Activated CD8-positive, alpha-beta memory T cell treated with anti-CD3 and anti-CD28 coated beads for 48 hours (primary cell): ENCODE measurements around the gene ERRFI1.
A peak's percentile ranks its signal among the peaks of the same experiment; 100 is the strongest.

ENCODE experiments used
- DNase-seq, 3 experiments: peaks; one replicate each; pipeline ENCODE4 v3.0.0-alpha.2; 2020; ENCODE audit warnings: low read depth in 2 of 3, low spot score in 2 of 3

Gene ERRFI1

GRCh38 chr1:8046391-8046790 lies 20.3 kb upstream of the ERRFI1 start:
- DNase-seq, result no peak

- DNase-seq, result no peak
Measured at GRCh38 chr1:8043621-8044020, 17.5 kb upstream of the ERRFI1 start.

- no peak for DNase-seq
Measured at GRCh38 chr1:8042134-8042533, 16.0 kb upstream of the ERRFI1 start.

- no peak for DNase-seq
Measured at GRCh38 chr1:8040586-8040985, 14.5 kb upstream of the ERRFI1 start.

GRCh38 chr1:8039071-8039470 lies 13.0 kb upstream of the ERRFI1 start:
- no peak for DNase-seq

GRCh38 chr1:8035289-8035688 lies 9.2 kb upstream of the ERRFI1 start:
- no peak for DNase-seq

GRCh38 chr1:8033322-8033721 lies 7.2 kb upstream of the ERRFI1 start:
- DNase-seq, result no peak

GRCh38 chr1:8032366-8032910 lies 6.3 kb upstream of the ERRFI1 start:
- DNase-seq, result no peak

GRCh38 chr1:8031176-8031785 lies 5.2 kb upstream of the ERRFI1 start:
- no peak for DNase-seq

- no peak for DNase-seq
Measured at GRCh38 chr1:8028571-8028910, 2.4 kb upstream of the ERRFI1 start.

- no peak for DNase-seq
Measured at GRCh38 chr1:8027748-8028570, 1.9 kb upstream of the ERRFI1 start.

GRCh38 chr1:8026976-8027747 lies 1.1 kb upstream of the ERRFI1 start:
- DNase-seq, result no peak

- DNase-seq, result peak in 1 of 3 experiments; percentile 2
Measured at GRCh38 chr1:8025671-8026144, 401 bp downstream of the ERRFI1 start.

- no peak for DNase-seq
Measured at GRCh38 chr1:8025061-8025670, 943 bp downstream of the ERRFI1 start.

- DNase-seq, result no peak
Measured at GRCh38 chr1:8024329-8024728, 1.8 kb downstream of the ERRFI1 start.

- no peak for DNase-seq
Measured at GRCh38 chr1:8023995-8024313, 2.2 kb downstream of the ERRFI1 start.

GRCh38 chr1:8023287-8023994 lies 2.7 kb downstream of the ERRFI1 start:
- no peak for DNase-seq

GRCh38 chr1:8022395-8023286 lies 3.5 kb downstream of the ERRFI1 start:
- no peak for DNase-seq

- no peak for DNase-seq
Measured at GRCh38 chr1:8021676-8022266, 4.3 kb downstream of the ERRFI1 start.
